OCI-LY7 (cell line): ENCODE data around the gene CFAP70.

Experiments used
- CTCF ChIP-seq: fragments of 200-600 bp; sonication (generic); conservative IDR thresholded peaks from 2 replicates; pipeline ENCODE4 v1.5.1; 2014; ENCODE audit warnings: mild to moderate bottlenecking, antibody characterized with exemption, low read length, moderate library complexity, mixed read lengths
- EZH2phosphoT487 ChIP-seq: fragments of 200-600 bp; sonication (generic); IDR thresholded peaks from 2 replicates; pipeline ENCODE4 v1.6.1; 2018; ENCODE audit warnings: low read depth, borderline replicate concordance, mild to moderate bottlenecking, mixed run types, antibody characterized with exemption, low read length, moderate library complexity, mixed read lengths

GRCh38 chr10:73253225-73253555, 105.5 kb downstream of the CFAP70 start:
- TF ChIP-seq CTCF (peak; percentile 69), EZH2phosphoT487 (no peak)
